HepG2 (cell line): Measurements from ENCODE around the gene CNN3. TPM values are rescaled to one million over a fixed set of nuclear protein-coding genes. Genes with fewer than 3 reads are reported as not detected.

Experiments used
- BHLHE40 ChIP-seq: IDR thresholded peaks from 2 replicates; pipeline ENCODE4 v1.6.1; 2011; ENCODE audit warnings: low read length, improper control_type of control experiment
- BRF2 ChIP-seq: sonication (generic); formaldehyde crosslinking; IDR thresholded peaks from 2 replicates; pipeline ENCODE4 v1.8.1; 2022; ENCODE audit warnings: mild to moderate bottlenecking, missing genetic modification reagents
- DPF2 ChIP-seq: sonication (generic); formaldehyde crosslinking; IDR thresholded peaks from 2 replicates; pipeline ENCODE4 v1.4.0; 2020; ENCODE audit warnings: mild to moderate bottlenecking, low read depth, missing genetic modification reagents, borderline replicate concordance
- HNRNPK ChIP-seq: fragments of 200-400 bp; formaldehyde crosslinking; IDR thresholded peaks from 2 replicates; pipeline ENCODE4 v1.6.1; 2018; ENCODE audit warnings: low read length, low read depth, moderate library complexity, mild to moderate bottlenecking; ENCODE audit not compliant: poor library complexity, severe bottlenecking
- POLR2G ChIP-seq: fragments of 200-400 bp; formaldehyde crosslinking; IDR thresholded peaks from 2 replicates; pipeline ENCODE4 v1.6.1; 2018; ENCODE audit warnings: mild to moderate bottlenecking, low read depth, low read length, moderate library complexity
- SPEN ChIP-seq: sonication (generic); formaldehyde crosslinking; IDR thresholded peaks from 2 replicates; pipeline ENCODE4 v1.5.1; 2020; ENCODE audit warnings: low read depth, mild to moderate bottlenecking, missing genetic modification reagents
- TEAD2 ChIP-seq: sonication (generic); formaldehyde crosslinking; IDR thresholded peaks from 2 replicates; pipeline ENCODE4 v1.9.0; 2021; ENCODE audit warnings: missing genetic modification reagents
- YEATS4 ChIP-seq: sonication (generic); formaldehyde crosslinking; IDR thresholded peaks from 2 replicates; pipeline ENCODE4 v1.4.0; 2020; ENCODE audit warnings: missing genetic modification reagents, borderline replicate concordance
- ZBTB34 ChIP-seq: sonication (generic); formaldehyde crosslinking; IDR thresholded peaks from 2 replicates; pipeline ENCODE4 v1.8.0; 2022; ENCODE audit warnings: mild to moderate bottlenecking, missing genetic modification reagents
- ZNF281 ChIP-seq: sonication (generic); formaldehyde crosslinking; IDR thresholded peaks from 2 replicates; pipeline ENCODE4 v1.4.0; 2020; ENCODE audit warnings: missing genetic modification reagents, borderline replicate concordance
- ZNF430 ChIP-seq: sonication (generic); formaldehyde crosslinking; IDR thresholded peaks from 2 replicates; pipeline ENCODE4 v1.9.0; 2021; ENCODE audit warnings: mild to moderate bottlenecking, missing genetic modification reagents
- ZNF547 ChIP-seq: sonication (generic); formaldehyde crosslinking; IDR thresholded peaks from 2 replicates; pipeline ENCODE4 v1.5.1; 2020; ENCODE audit warnings: mild to moderate bottlenecking, missing genetic modification reagents
- ZNF772 ChIP-seq: sonication (generic); formaldehyde crosslinking; IDR thresholded peaks from 2 replicates; pipeline ENCODE4 v1.5.0; 2020; ENCODE audit warnings: mild to moderate bottlenecking, missing genetic modification reagents
- ZNF776 ChIP-seq: sonication (generic); formaldehyde crosslinking; IDR thresholded peaks from 2 replicates; pipeline ENCODE4 v1.4.0; 2020; ENCODE audit warnings: mild to moderate bottlenecking, missing genetic modification reagents
- ZNF790 ChIP-seq: sonication (generic); formaldehyde crosslinking; IDR thresholded peaks from 2 replicates; pipeline ENCODE4 v1.8.0; 2022; ENCODE audit warnings: missing genetic modification reagents, mild to moderate bottlenecking, borderline replicate concordance
- ZNF891 ChIP-seq: sonication (generic); formaldehyde crosslinking; IDR thresholded peaks from 2 replicates; pipeline ENCODE4 v1.5.0; 2020; ENCODE audit warnings: mild to moderate bottlenecking, missing genetic modification reagents
- polyA plus RNA-seq, 8 experiments: library from polyadenylated mRNA; depleted of rRNA in 3 of 8; stranded (reverse) in 7 of 8; unstranded in 1 of 8; fragments of >200 nt; fragmentation: Illumina TruSeq in 4 of 8; extraction: Trizol in 4 of 8; gene quantifications; 2 replicates each; pipeline versions ENCODE4 v1.2.1 to v1.2.3, GENCODE V29; 2011 to 2016; ENCODE audit warnings: low read depth in 4 of 8, missing spikeins in 1 of 8, mixed read lengths in 1 of 8; ENCODE audit not compliant: insufficient read depth in 1 of 8
- total RNA-seq, 5 experiments: library from RNA; depleted of rRNA; stranded (reverse); fragments of >200 nt; fragmentation: Illumina TruSeq; extraction: Trizol; gene quantifications; 2 replicates each; pipeline ENCODE4 v1.2.3, GENCODE V29; 2016; ENCODE audit warnings: low read depth in 1 of 5
- TF ChIP-seq, protein P1 (sequence below): sonication (generic); formaldehyde crosslinking; IDR thresholded peaks from 2 replicates; pipeline ENCODE4 v1.5.1; 2020; ENCODE audit warnings: mild to moderate bottlenecking, missing genetic modification reagents
- TF ChIP-seq, protein P2 (sequence below), 2 experiments: sonication (generic) in 1 of 2; formaldehyde crosslinking in 1 of 2; IDR thresholded peaks; 2 replicates each; pipeline versions ENCODE4 v1.5.1 to v1.6.1; 2011 to 2020; ENCODE audit warnings: borderline replicate concordance in 1 of 2, low read depth in 1 of 2, low read length in 1 of 2, mild to moderate bottlenecking in 1 of 2, missing genetic modification reagents in 1 of 2, moderate library complexity in 1 of 2

Gene CNN3
- total and polyA plus RNA-seq, 2 of the 13 experiments (the other 11 are each of a cell fraction or from before 2014, with no cell fraction given): 113 to 223 TPM

GRCh38 chr1:94926915-94927404 is at the start of gene CNN3 (continued):
- TF ChIP-seq BRF2 (CRISPR knock-in tag): 0 out of 2 replicates have a peak, but pooled peaks have one; percentile 72
- peak; percentile 26; the same call in 1 of the 2 replicates for TF ChIP-seq BHLHE40
- TF ChIP-seq, protein P1, sequence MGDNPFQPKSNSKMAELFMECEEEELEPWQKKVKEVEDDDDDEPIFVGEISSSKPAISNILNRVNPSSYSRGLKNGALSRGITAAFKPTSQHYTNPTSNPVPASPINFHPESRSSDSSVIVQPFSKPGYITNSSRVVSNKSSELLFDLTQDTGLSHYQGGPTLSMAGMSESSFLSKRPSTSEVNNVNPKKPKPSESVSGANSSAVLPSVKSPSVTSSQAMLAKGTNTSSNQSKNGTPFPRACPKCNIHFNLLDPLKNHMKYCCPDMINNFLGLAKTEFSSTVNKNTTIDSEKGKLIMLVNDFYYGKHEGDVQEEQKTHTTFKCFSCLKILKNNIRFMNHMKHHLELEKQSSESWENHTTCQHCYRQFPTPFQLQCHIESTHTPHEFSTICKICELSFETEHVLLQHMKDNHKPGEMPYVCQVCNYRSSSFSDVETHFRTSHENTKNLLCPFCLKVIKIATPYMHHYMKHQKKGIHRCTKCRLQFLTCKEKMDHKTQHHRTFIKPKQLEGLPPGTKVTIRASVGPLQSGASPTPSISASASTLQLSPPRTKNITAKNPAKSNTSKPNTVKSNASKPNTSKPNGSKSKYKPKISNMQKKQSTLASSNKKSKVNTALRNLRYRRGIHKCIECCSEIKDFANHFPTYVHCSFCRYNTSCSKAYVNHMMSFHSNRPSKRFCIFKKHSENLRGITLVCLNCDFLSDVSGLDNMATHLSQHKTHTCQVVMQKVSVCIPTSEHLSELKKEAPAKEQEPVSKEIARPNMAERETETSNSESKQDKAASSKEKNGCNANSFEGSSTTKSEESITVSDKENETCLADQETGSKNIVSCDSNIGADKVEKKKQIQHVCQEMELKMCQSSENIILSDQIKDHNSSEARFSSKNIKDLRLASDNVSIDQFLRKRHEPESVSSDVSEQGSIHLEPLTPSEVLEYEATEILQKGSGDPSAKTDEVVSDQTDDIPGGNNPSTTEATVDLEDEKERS (CRISPR knock-in tag): no peak
- peak; percentile 32; the same call in 1 of the 2 replicates for TF ChIP-seq ZNF776 (CRISPR knock-in tag)
- no peak for TF ChIP-seq DPF2 (CRISPR knock-in tag)
- TF ChIP-seq, protein P2, sequence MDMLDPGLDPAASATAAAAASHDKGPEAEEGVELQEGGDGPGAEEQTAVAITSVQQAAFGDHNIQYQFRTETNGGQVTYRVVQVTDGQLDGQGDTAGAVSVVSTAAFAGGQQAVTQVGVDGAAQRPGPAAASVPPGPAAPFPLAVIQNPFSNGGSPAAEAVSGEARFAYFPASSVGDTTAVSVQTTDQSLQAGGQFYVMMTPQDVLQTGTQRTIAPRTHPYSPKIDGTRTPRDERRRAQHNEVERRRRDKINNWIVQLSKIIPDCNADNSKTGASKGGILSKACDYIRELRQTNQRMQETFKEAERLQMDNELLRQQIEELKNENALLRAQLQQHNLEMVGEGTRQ (IDR thresholded peaks at IDR 0.05; ENCODE audit: low read depth, low read length): no peak
- TF ChIP-seq, protein P2 (CRISPR knock-in tag; IDR thresholded peaks at IDR 0.05; ENCODE audit: borderline replicate concordance): no peak
- TF ChIP-seq ZNF891 (CRISPR knock-in tag): no peak
- TF ChIP-seq ZNF772 (CRISPR knock-in tag): 0 out of 2 replicates have a peak, but pooled peaks have one; percentile 30
- no peak for TF ChIP-seq ZNF281 (CRISPR knock-in tag)
- TF ChIP-seq ZBTB34 (CRISPR knock-in tag): no peak
- peak; percentile 65; the same call in 1 of the 2 replicates for TF ChIP-seq TEAD2 (CRISPR knock-in tag)
- TF ChIP-seq YEATS4: no peak; the same call in 1 of the 2 replicates
- TF ChIP-seq ZNF547 (CRISPR knock-in tag): peak; percentile 53
- TF ChIP-seq ZNF790: 0 out of 2 replicates have a peak, but pooled peaks have one; percentile 9
- TF ChIP-seq ZNF430 (CRISPR knock-in tag): peak; percentile 56; the same call in 1 of the 2 replicates
- peak; percentile 90 for TF ChIP-seq POLR2G
- peak; percentile 42; the same call in 1 of the 2 replicates for TF ChIP-seq SPEN (CRISPR knock-in tag)
- peak; percentile 79 for TF ChIP-seq HNRNPK
